H1 (cell line): Measurements from ENCODE around the gene EPHA4. TPM values are rescaled to one million over a fixed set of nuclear protein-coding genes. Genes with fewer than 3 reads are reported as not detected.

Source experiments
- CTCF ChIA-PET: fragments of 300-600 bp; sonication (Branson Sonifier 250); formaldehyde crosslinking; loops from one replicate; lab custom pipeline; 2021; ENCODE audit not compliant: partially characterized antibody; lab: Charles Lee
- POLR2A ChIA-PET: fragments of 300-600 bp; sonication (Branson Sonifier 250); formaldehyde crosslinking; loops from one replicate; lab custom pipeline; 2021; ENCODE audit warnings: inconsistent platforms; ENCODE audit not compliant: partially characterized antibody; lab: Charles Lee
- DNase-seq, 2 experiments: peaks; one replicate each; pipeline versions ENCODE4 v3.0.0 to v3.0.0-alpha.2; 2010 to 2022; ENCODE audit warnings: low spot score in 2 of 2, low read depth in 1 of 2, mixed read lengths in 1 of 2
- FAIRE-seq: peaks from 2 replicates; lab custom pipeline; 2011; peaks lifted over from hg19 to GRCh38; lab: Jason Lieb, UNC
- H2AFZ ChIP-seq: 2 replicates; pipeline ENCODE4 v1.8.1; 2012; ENCODE audit warnings: low read length, inconsistent platforms
- H2AK5ac ChIP-seq: 2 replicates; pipeline ENCODE4 v1.6.1; 2013; ENCODE audit warnings: low read depth, low read length
- H2BK120ac ChIP-seq: replicated peaks from 2 replicates; pipeline ENCODE3; 2013; ENCODE audit warnings: low read depth, low read length, inconsistent platforms
- H2BK12ac ChIP-seq: 2 replicates; pipeline ENCODE4 v1.6.1; 2013; ENCODE audit warnings: low read depth, low read length
- H2BK15ac ChIP-seq: 2 replicates; pipeline ENCODE4 v1.6.1; 2013; ENCODE audit warnings: low read length
- H2BK20ac ChIP-seq: 2 replicates; pipeline ENCODE4 v1.6.1; 2013; ENCODE audit warnings: low read length
- H2BK5ac ChIP-seq: 2 replicates; pipeline ENCODE4 v1.6.1; 2013; ENCODE audit warnings: low read depth, low read length
- H3K14ac ChIP-seq: 2 replicates; pipeline ENCODE4 v1.6.1; 2013; ENCODE audit warnings: inconsistent platforms; ENCODE audit not compliant: insufficient read length
- H3K18ac ChIP-seq: 2 replicates; pipeline ENCODE4 v1.6.1; 2013; ENCODE audit warnings: low read length; ENCODE audit errors: extremely low read depth
- H3K23ac ChIP-seq: 2 replicates; pipeline ENCODE4 v1.6.1; 2013; ENCODE audit warnings: inconsistent platforms; ENCODE audit not compliant: insufficient read length
- H3K23me2 ChIP-seq: 2 replicates; pipeline ENCODE4 v1.6.1; 2013; ENCODE audit warnings: low read depth, low read length
- H3K27ac ChIP-seq: 2 replicates; pipeline ENCODE4 v1.6.1; 2011; ENCODE audit warnings: low read depth, low read length, inconsistent platforms
- H3K27me3 ChIP-seq, 4 experiments: replicated peaks in 1 of 4; 1 replicate in 1 of 4; 2 replicates in 3 of 4; pipeline versions ENCODE4 v1.6.1 to v1.8.1; 2011 to 2013; ENCODE audit warnings: low read length in 3 of 4, mild to moderate bottlenecking in 3 of 4, inconsistent platforms in 2 of 4, mixed read lengths in 2 of 4, moderate library complexity in 1 of 4; ENCODE audit not compliant: control insufficient read depth in 3 of 4, insufficient read depth in 3 of 4; ENCODE audit errors: extremely low read depth in 1 of 4
- H3K36me3 ChIP-seq, 4 experiments: 2 replicates each; pipeline versions ENCODE4 v1.6.1 to v1.8.1; 2011 to 2013; ENCODE audit warnings: mild to moderate bottlenecking in 4 of 4, low read length in 3 of 4, moderate library complexity in 2 of 4, control low read depth in 1 of 4, inconsistent platforms in 1 of 4; ENCODE audit not compliant: insufficient read depth in 4 of 4, control insufficient read depth in 2 of 4
- H3K4ac ChIP-seq: replicated peaks from 2 replicates; pipeline ENCODE3; 2013; ENCODE audit warnings: low read length, low read depth, mixed read lengths, inconsistent platforms; ENCODE audit not compliant: insufficient read length
- H3K4me1 ChIP-seq, 4 experiments: replicated peaks in 1 of 4; 1 replicate in 1 of 4; 2 replicates in 3 of 4; pipeline versions ENCODE4 v1.6.1 to v1.8.1; 2011 to 2013; ENCODE audit warnings: low read length in 3 of 4, inconsistent platforms in 2 of 4, mixed read lengths in 1 of 4; ENCODE audit not compliant: insufficient read depth in 4 of 4, control insufficient read depth in 3 of 4
- H3K4me2 ChIP-seq, 2 experiments: 2 replicates each; pipeline versions ENCODE4 v1.6.1 to v1.8.1; 2011 to 2013; ENCODE audit warnings: low read depth in 2 of 2, low read length in 2 of 2, control low read depth in 1 of 2, inconsistent platforms in 1 of 2, mild to moderate bottlenecking in 1 of 2; ENCODE audit not compliant: insufficient read depth in 1 of 2
- H3K4me3 ChIP-seq, 4 experiments: fragments of 200-600, 300-600 bp in 1 of 4; sonication (generic), shearing (Covaris generic), sonication (Bioruptor Twin) in 1 of 4; 2 replicates each; pipeline versions ENCODE4 v1.5.1 to v1.8.1; 2011 to 2016; ENCODE audit warnings: low read length in 4 of 4, low read depth in 3 of 4, control low read depth in 2 of 4, inconsistent platforms in 2 of 4, mild to moderate bottlenecking in 2 of 4, mixed read lengths in 1 of 4, moderate library complexity in 1 of 4; ENCODE audit not compliant: insufficient read depth in 2 of 4; ENCODE audit errors: extremely low read depth in 1 of 4
- H3K56ac ChIP-seq: replicated peaks from 2 replicates; pipeline ENCODE3; 2013; ENCODE audit warnings: low read depth, mild to moderate bottlenecking, mixed read lengths, low read length, inconsistent platforms; ENCODE audit not compliant: insufficient read length
- H3K79me1 ChIP-seq: 2 replicates; pipeline ENCODE4 v1.6.1; 2013; ENCODE audit warnings: low read depth, low read length, control low read depth
- H3K79me2 ChIP-seq, 2 experiments: 2 replicates each; pipeline versions ENCODE4 v1.6.1 to v1.8.1; 2012 to 2013; ENCODE audit warnings: low read length in 2 of 2, mild to moderate bottlenecking in 2 of 2, inconsistent platforms in 1 of 2; ENCODE audit not compliant: insufficient read depth in 2 of 2, control insufficient read depth in 1 of 2
- H3K9ac ChIP-seq, 4 experiments: replicated peaks in 1 of 4; 1 replicate in 1 of 4; 2 replicates in 3 of 4; pipeline versions ENCODE4 v1.6.1 to v1.8.1; 2011 to 2013; ENCODE audit warnings: low read depth in 3 of 4, low read length in 3 of 4, control low read depth in 2 of 4, mild to moderate bottlenecking in 2 of 4, moderate library complexity in 2 of 4, inconsistent platforms in 1 of 4; ENCODE audit errors: extremely low read depth in 1 of 4
- H3K9me3 ChIP-seq, 2 experiments: 2 replicates each; pipeline versions ENCODE4 v1.6.1 to v1.8.1; 2012 to 2013; ENCODE audit warnings: mild to moderate bottlenecking in 2 of 2, moderate library complexity in 2 of 2, control low read depth in 1 of 2, inconsistent platforms in 1 of 2, low read depth in 1 of 2, low read length in 1 of 2, mixed read lengths in 1 of 2; ENCODE audit not compliant: insufficient read depth in 2 of 2
- H4K20me1 ChIP-seq, 2 experiments: replicated peaks in 1 of 2; 2 replicates each; pipeline versions ENCODE3 to v1.8.1; 2011 to 2013; ENCODE audit warnings: inconsistent platforms in 2 of 2, low read length in 2 of 2, mild to moderate bottlenecking in 1 of 2; ENCODE audit not compliant: insufficient read depth in 2 of 2, control insufficient read depth in 1 of 2
- H4K5ac ChIP-seq: 2 replicates; pipeline ENCODE4 v1.6.1; 2013; ENCODE audit warnings: low read length, low read depth, mixed read lengths, inconsistent platforms; ENCODE audit not compliant: insufficient read length
- H4K8ac ChIP-seq: 2 replicates; pipeline ENCODE4 v1.8.0; 2013; ENCODE audit warnings: mild to moderate bottlenecking, moderate library complexity, low read length, inconsistent platforms; ENCODE audit not compliant: insufficient read depth; ENCODE audit errors: extremely low read depth
- H4K91ac ChIP-seq: replicated peaks from 2 replicates; pipeline ENCODE3; 2013; ENCODE audit warnings: low read length, mixed read lengths, inconsistent platforms; ENCODE audit not compliant: insufficient read length
- BACH1 ChIP-seq: IDR thresholded peaks from 2 replicates; pipeline ENCODE4 v1.6.1; 2012; ENCODE audit warnings: low read length, improper control_type of control experiment
- CBX8 ChIP-seq: fragments of 300-800, 300-1000 bp; sonication (generic); IDR thresholded peaks from 2 replicates; pipeline ENCODE4 v1.7.1; 2016; ENCODE audit warnings: low read depth, low read length, borderline replicate concordance
- KDM4A ChIP-seq: IDR thresholded peaks from one replicate; pipeline ENCODE4 v1.7.1; 2012; ENCODE audit warnings: low read depth, mild to moderate bottlenecking, moderate library complexity, low read length, inconsistent platforms; ENCODE audit not compliant: severe bottlenecking
- WGBS, 2 experiments: shearing (Covaris generic) in 1 of 2; methylation state at CpG; one replicate each; pipeline versions ENCODE4 v1.1.6 to v1.1.7; 2013 to 2015; ENCODE audit warnings: low lambda C conversion rate in 2 of 2, mixed read lengths in 2 of 2, inconsistent platforms in 1 of 2, low coverage in 1 of 2, missing lambda C conversion rate in 1 of 2; ENCODE audit not compliant: insufficient replicate concordance in 2 of 2, insufficient coverage in 1 of 2, insufficient read length in 1 of 2; ENCODE audit errors: extremely low coverage in 1 of 2, missing lambda C conversion rate in 1 of 2; 5-methylcytosine and 5-hydroxymethylcytosine counted together
- polyA plus RNA-seq, 7 experiments: library from polyadenylated mRNA; depleted of rRNA in 3 of 7; stranded (reverse) in 5 of 7; unstranded in 2 of 7; fragments of >200 nt in 5 of 7; fragments of 200-250 nt in 2 of 7; gene quantifications; 1 replicate in 5 of 7; 2 replicates in 1 of 7; 4 replicates in 1 of 7; pipeline versions ENCODE4 v1.2.1 to v1.2.3, GENCODE V29; 2011 to 2013; ENCODE audit warnings: missing spikeins in 2 of 7, mixed read lengths in 2 of 7
- total RNA-seq: library from RNA; stranded (reverse); fragmentation: NEBNext Ultra II Directional; extraction: Animal tissue kit (Norgen Biotek cat#: 25700); gene quantifications from 2 replicates; pipeline ENCODE4 v1.2.1, GENCODE V29; 2021

The EPHA4 gene
- total and polyA plus RNA-seq, 2 of the 8 experiments (the other 6 are each of a cell fraction or from before 2014, with no cell fraction given) = 4.3 to 5.7 TPM

- no peak overlapping the region for H3K27ac ChIP-seq
- no peak for TF ChIP-seq KDM4A
- TF ChIP-seq BACH1 = no peak
- no peak for TF ChIP-seq CBX8
- peaks cover 0 to 10% (median 7%) of the 10 kb centered on the region in 4 experiments; a peak in 4 of 7 replicates for H3K27me3 ChIP-seq
- H4K8ac ChIP-seq = no peak overlapping the region
- H2BK15ac ChIP-seq = no peak overlapping the region
- H3K14ac ChIP-seq = no peak overlapping the region
- H3K4me2 ChIP-seq = no peak overlapping the region
- no peak overlapping the region for H2AFZ ChIP-seq
- H3K18ac ChIP-seq = no peak overlapping the region
- H3K56ac ChIP-seq = no peak overlapping the region
- H2BK5ac ChIP-seq = no peak overlapping the region
- no peak overlapping the region for H4K5ac ChIP-seq
- FAIRE-seq (no peak), DNase-seq (no peak)
- H2BK120ac ChIP-seq = no peak overlapping the region
- ChIA-PET CTCF (interaction anchor here (1.8 kb wide), 1 partner anchor 12 kb away, joined by 7 read pairs; no protein-coding TSS in a partner anchor), POLR2A (no interaction called here)
- no peak overlapping the region for H3K4ac ChIP-seq
- no peaks in the 10 kb centered on the region for H3K79me1 ChIP-seq
- no peaks in the 10 kb centered on the region for H3K79me2 ChIP-seq
- H3K9ac ChIP-seq = no peak overlapping the region
- no peaks in the 10 kb centered on the region for H3K23me2 ChIP-seq
- no peaks in the 10 kb centered on the region for H3K36me3 ChIP-seq
- no peak overlapping the region for H3K4me3 ChIP-seq
- no peak overlapping the region for H2AK5ac ChIP-seq
- WGBS, 2 experiments = 95% methylated on average over 5 of the region's 5 CpGs; no CpG with 5 or more reads in 1 of the 2 experiments
- H3K23ac ChIP-seq = no peak overlapping the region
- H4K91ac ChIP-seq = no peak overlapping the region
- H3K9me3 ChIP-seq = no peaks in the 10 kb centered on the region
- H2BK12ac ChIP-seq = no peak overlapping the region
- no peak overlapping the region for H2BK20ac ChIP-seq
- peaks cover 0 to 2% of the 10 kb centered on the region in 2 experiments for H4K20me1 ChIP-seq
- peaks cover 5 to 7% (median 6%) of the 10 kb centered on the region in 4 experiments; a peak in 4 of 7 replicates for H3K4me1 ChIP-seq
Observed at GRCh38 chr2:221466744-221467143, 105.4 kb downstream of the EPHA4 start.
